ENCODE measurements around the gene PACRG.
"Not testable (repeated sequence)": the region's sequence is repeated elsewhere in the genome, so short reads cannot be mapped to it uniquely, and the experiment has no call there.

Gene PACRG

DNA sequence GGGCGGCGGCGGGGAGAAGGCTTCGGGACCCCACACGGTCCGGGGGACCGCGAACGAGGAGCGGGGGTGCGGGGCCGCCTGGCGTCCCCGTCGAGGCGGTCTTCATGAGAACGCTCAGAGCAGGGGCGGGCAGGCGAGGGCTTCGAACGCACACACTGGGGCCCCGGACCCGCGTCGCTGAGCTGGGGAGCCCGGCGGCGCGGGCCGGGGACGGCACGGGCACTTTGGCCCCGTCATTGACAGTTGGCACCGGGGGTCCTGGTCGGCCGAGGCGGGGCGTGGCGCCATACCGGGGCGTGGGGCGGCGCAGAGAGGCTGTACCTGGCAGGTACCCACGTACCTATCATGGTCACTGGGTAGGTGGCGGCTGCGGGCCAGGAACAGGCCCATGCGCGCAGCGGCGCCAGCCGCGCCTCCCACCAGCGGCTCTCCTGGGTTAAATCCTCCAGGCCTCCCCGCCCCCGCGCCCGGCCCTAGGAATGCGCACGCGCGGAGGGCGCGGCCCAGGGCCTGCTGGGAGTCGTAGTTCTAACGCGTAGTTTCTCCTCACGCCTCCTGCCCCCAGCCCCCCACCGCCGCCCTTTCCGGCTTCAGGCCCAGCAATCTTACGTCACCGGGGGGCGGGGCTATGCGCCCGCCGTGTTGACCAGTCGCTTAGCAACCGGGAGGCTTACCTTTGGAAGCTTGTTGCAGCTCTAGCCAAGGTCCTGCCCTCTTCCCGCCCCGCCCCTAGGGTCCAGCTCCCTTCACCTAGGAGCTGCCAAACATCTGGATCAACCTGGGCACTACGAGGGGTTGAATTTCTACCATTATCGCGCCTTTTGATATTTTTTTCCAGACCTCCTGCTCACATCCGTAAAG lies at the start of gene PACRG, which contains the start of gene PRKN:
TSS of gene PACRG (plus strand) at position 653 of the 861 bp plus-strand sequence.
TSS of gene PRKN (minus strand) at position 445 of the 861 bp plus-strand sequence.
- Mint-ChIP-seq H3K9me3 (no peaks in the 10 kb centered on the region), H3K4me3 (peak within 1 kb of the TSS; percentile 93), H3K27ac (peak within 1 kb of the TSS; percentile 92), H3K36me3 (ENCODE audit: low read depth) (no peaks in the 10 kb centered on the region), H3K27me3 (ENCODE audit: low read depth) (peaks cover 6% of the 10 kb centered on the region), H3K4me1 (ENCODE audit: low read depth) (peaks cover 10% of the 10 kb centered on the region)
- peak; percentile 96 for DNase-seq (ENCODE audit: low spot score)

DNA sequence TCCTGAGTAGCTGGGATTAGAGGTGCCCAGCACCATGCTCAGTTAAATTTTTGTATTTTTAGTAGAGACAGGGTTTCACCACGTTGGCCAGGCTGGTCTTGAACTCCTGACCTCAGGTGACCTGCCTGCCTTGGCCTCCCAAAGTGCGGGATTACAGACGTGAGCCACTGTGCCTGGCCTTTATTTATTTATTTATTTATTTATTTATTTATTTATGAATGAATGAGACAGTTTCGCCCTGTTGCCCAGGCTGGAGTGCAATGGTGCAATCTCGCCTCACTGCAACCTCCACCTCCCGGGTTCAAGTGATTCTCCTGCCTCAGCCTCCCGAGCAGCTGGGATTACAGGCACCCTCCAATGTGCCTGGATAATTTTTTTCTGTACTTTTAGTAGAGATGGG lies 48.9 kb upstream of the PACRG start:
- H3K27me3 Mint-ChIP-seq (ENCODE audit: low read depth); H3K9me3 Mint-ChIP-seq; DNase-seq (ENCODE audit: low spot score); H3K4me3 Mint-ChIP-seq; H3K4me1 Mint-ChIP-seq (ENCODE audit: low read depth); H3K36me3 Mint-ChIP-seq (ENCODE audit: low read depth); H3K27ac Mint-ChIP-seq: not testable (repeated sequence)

DNA sequence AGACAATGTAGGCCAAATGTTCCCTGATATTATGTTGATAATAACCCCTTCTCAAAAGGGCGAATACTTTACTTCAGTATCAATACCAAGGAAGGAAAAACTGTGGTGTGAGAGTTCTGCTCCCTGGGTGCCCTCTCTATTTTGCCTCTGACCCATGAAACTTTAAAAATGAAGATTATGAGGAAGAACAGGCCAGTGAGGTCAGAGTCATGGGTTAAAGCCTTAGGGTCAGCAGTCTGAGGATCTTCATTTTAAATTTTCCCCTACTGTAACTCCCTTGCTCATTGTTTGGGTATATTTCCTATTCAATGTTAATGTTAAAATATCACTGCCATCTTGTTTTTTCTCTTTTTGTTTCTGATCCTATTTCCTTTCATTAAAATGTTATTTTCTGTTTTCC lies 48.1 kb upstream of the PACRG start:
- Mint-ChIP-seq H3K27ac (no peak overlapping the region), H3K27me3 (ENCODE audit: low read depth) (no peaks in the 10 kb centered on the region), H3K36me3 (ENCODE audit: low read depth) (no peaks in the 10 kb centered on the region)

DNA sequence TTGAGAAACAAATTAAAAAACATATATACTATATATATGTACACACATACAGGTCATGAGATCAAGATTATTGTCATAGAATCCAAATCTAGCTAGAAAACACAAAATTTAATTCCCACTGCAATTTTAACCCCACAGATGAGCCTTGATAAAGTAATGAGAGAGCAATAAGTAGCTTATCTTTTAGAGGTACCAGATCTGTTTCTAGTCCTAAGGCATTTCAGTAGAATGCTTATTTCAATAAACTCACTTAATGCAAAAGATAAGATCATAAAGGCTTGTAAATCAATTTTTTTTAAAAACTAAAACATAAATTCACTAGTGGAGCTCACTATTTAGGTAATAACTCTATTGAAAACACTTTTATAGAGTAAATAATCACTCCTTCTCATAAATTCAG lies 47.4 kb upstream of the PACRG start:
- no peak for DNase-seq (ENCODE audit: low spot score)
- H3K27me3 Mint-ChIP-seq (ENCODE audit: low read depth): no peaks in the 10 kb centered on the region
- peaks cover 4% of the 10 kb centered on the region for H3K9me3 Mint-ChIP-seq
- no peak overlapping the region for H3K4me3 Mint-ChIP-seq
- H3K36me3 Mint-ChIP-seq (ENCODE audit: low read depth): no peaks in the 10 kb centered on the region
- no peak overlapping the region for H3K27ac Mint-ChIP-seq
- H3K4me1 Mint-ChIP-seq (ENCODE audit: low read depth): no peaks in the 10 kb centered on the region

More for the DNA sequence above, 48.1 kb upstream of the PACRG start:
- no peak overlapping the region for H3K4me3 Mint-ChIP-seq
- no peak for DNase-seq (ENCODE audit: low spot score)
- peaks cover 4% of the 10 kb centered on the region for H3K9me3 Mint-ChIP-seq
- H3K4me1 Mint-ChIP-seq (ENCODE audit: low read depth): no peaks in the 10 kb centered on the region

DNA sequence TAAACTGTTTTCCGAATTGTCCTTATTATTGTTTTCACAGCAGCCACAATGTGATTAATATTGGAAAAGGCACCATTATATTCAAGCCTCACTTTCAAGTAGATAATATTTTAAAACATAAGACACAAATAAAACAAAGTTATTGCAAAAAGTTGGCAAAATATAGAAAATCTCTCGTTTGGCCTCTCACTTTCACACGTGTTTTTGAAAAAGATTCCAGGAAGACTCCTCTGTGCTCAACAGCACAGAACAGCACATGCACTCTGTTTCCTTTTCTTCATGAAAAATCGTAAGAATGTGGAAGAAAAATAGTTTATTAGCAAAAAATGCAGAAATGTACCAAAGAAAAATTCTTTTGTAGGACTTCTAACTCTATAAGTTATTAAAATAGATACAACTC lies 46.9 kb upstream of the PACRG start:
- no peaks in the 10 kb centered on the region for H3K4me1 Mint-ChIP-seq (ENCODE audit: low read depth)

DNA sequence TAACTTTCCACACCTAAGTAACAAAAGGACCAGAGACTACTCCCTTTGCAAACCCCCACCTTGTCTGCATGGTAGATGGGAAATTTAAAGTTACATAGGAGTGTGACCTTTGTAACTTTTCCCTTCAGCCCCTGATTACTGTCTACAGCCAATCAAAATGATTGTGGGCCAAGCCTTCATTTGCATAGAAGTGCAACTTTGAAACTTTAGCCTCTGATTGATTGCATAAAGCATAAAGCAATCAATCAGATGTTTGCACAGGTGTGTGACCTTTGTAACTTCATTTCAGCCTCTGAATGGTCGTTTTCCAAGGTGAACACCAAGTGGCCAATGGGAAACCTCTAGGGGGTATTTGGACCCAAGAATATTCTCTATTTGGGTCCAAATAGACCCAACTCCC lies 46.3 kb upstream of the PACRG start:
- DNase-seq (ENCODE audit: low spot score): no peak
- Mint-ChIP-seq H3K27me3 (ENCODE audit: low read depth) (no peaks in the 10 kb centered on the region), H3K9me3 (peaks cover 4% of the 10 kb centered on the region), H3K4me3 (no peak overlapping the region), H3K4me1 (ENCODE audit: low read depth) (no peaks in the 10 kb centered on the region), H3K27ac (no peak overlapping the region), H3K36me3 (ENCODE audit: low read depth) (no peaks in the 10 kb centered on the region)

More for the DNA sequence above, 46.9 kb upstream of the PACRG start:
- no peak overlapping the region for H3K27ac Mint-ChIP-seq
- peaks cover 4% of the 10 kb centered on the region for H3K9me3 Mint-ChIP-seq
- no peaks in the 10 kb centered on the region for H3K36me3 Mint-ChIP-seq (ENCODE audit: low read depth)
- H3K27me3 Mint-ChIP-seq (ENCODE audit: low read depth): no peaks in the 10 kb centered on the region
- no peak overlapping the region for H3K4me3 Mint-ChIP-seq
- no peak for DNase-seq (ENCODE audit: low spot score)

DNA sequence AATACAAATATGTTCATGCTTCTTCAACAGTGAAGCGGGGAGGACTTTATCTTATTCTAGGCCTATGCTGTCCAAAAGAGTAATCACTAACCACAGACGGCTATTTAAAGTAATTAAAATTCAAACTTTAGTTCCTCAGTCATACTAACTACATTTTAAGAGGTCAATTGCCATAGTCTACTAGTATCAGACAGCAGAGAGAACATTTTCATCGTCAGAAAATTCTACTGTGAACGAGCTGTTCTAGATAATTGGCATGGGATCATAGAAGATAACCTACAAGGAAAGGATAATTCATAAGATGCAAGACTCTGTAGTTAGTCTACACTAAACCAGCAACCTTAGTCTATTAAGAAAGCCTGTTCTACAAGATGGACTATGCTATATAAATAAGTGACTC lies 44.6 kb upstream of the PACRG start:
- H3K36me3 Mint-ChIP-seq (ENCODE audit: low read depth): no peaks in the 10 kb centered on the region
- H3K9me3 Mint-ChIP-seq: peaks cover 4% of the 10 kb centered on the region
- no peaks in the 10 kb centered on the region for H3K27me3 Mint-ChIP-seq (ENCODE audit: low read depth)
- no peak for DNase-seq (ENCODE audit: low spot score)
- H3K4me1 Mint-ChIP-seq (ENCODE audit: low read depth): no peaks in the 10 kb centered on the region
- no peak overlapping the region for H3K27ac Mint-ChIP-seq
- no peak overlapping the region for H3K4me3 Mint-ChIP-seq

DNA sequence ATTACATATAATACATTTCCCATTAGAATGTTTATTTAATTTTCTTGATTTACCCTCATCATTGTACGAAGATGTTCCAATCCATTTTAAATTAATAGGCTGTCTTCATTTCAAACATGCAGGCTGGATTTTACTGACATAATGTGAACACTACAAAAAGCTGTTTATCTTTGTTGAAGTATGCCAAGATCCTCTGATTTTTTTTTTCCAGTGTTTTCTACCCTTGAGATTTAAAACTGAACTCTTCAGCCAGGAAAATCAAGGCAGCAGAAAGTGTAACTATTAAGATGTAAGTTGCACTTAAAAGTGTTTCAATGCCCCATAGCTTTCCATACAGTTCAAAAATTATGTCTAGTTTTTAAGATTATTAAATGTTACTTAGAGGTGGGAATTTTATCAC lies 43.7 kb upstream of the PACRG start:
- Mint-ChIP-seq H3K4me3 (no peak overlapping the region), H3K36me3 (ENCODE audit: low read depth) (no peaks in the 10 kb centered on the region), H3K27ac (no peak overlapping the region), H3K27me3 (ENCODE audit: low read depth) (no peaks in the 10 kb centered on the region), H3K4me1 (ENCODE audit: low read depth) (no peaks in the 10 kb centered on the region), H3K9me3 (peaks cover 4% of the 10 kb centered on the region)
- no peak for DNase-seq (ENCODE audit: low spot score)

DNA sequence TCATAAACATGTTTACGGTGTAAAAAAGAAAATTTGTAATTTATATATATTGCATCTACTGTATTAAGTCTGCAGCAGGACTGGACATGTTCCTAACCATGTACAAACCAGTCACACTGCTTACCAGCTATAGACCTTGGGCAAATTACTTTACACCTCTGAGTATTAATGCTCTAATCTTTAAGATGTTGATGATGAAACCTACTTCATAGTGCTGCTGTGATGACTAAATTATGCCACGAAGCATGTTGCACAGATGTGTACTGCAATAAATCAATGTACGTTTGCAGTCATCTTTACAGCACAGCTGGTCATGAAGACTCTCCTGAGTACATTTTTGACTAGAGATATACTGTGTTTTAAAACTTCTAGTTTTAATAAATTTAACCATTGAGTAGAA lies 42.8 kb upstream of the PACRG start:
- Mint-ChIP-seq H3K36me3 (ENCODE audit: low read depth) (no peaks in the 10 kb centered on the region), H3K4me1 (ENCODE audit: low read depth) (no peaks in the 10 kb centered on the region), H3K4me3 (no peak overlapping the region), H3K27ac (no peak overlapping the region), H3K27me3 (ENCODE audit: low read depth) (no peaks in the 10 kb centered on the region), H3K9me3 (peaks cover 4% of the 10 kb centered on the region)
- no peak for DNase-seq (ENCODE audit: low spot score)

DNA sequence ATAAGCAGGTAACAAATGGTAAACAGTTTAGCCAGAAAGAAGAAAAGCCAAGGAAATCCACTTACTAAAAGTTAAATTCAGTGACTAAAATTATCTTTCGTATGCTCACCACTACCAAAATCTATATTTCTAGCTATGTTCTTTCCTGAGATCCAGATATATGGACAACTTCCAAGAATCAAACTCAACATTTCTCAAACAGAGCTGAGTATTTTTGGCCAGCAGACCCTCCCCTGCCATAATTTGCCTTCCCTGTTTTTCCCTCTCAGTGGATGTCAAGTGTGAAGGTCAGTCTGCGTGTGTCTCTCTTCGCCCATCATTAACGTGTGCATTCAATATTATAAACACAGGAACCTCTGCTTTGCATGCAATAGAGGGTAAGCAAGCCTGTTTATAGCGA lies 42.2 kb upstream of the PACRG start:
- no peak for DNase-seq (ENCODE audit: low spot score)
- Mint-ChIP-seq H3K27me3 (ENCODE audit: low read depth) (no peaks in the 10 kb centered on the region), H3K4me1 (ENCODE audit: low read depth) (no peaks in the 10 kb centered on the region), H3K36me3 (ENCODE audit: low read depth) (no peaks in the 10 kb centered on the region), H3K9me3 (peaks cover 4% of the 10 kb centered on the region), H3K27ac (no peak overlapping the region), H3K4me3 (no peak overlapping the region)

DNA sequence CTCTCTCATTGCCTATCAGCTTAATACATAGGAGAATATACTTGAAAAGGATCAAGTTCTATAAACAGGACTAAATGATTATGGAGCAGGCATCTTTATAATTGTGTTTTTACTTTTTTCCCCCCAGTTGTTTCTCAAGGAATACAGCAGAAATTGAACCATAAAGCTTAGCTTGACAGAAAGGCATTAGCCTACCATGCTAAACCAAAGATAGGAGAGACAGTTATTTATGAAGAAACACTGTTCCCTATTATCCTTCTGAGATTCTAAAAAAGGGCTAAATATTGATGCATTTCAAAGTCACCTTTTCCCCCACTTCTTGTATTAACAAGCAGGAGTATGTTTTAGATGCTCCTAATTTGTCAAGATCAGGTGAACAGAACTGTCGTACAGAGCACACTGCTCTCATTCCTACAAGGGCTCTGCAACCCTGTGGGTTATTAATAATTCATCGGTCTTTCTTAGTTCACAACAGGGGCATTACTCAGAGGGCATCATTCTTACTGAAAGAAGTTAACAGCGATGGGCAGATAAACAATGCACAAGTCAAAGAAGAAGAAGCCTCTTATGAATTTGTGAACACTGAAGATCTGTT lies 38.9 kb upstream of the PACRG start:
- no peak overlapping the region for H3K4me3 Mint-ChIP-seq
- no peaks in the 10 kb centered on the region for H3K36me3 Mint-ChIP-seq (ENCODE audit: low read depth)
- no peaks in the 10 kb centered on the region for H3K9me3 Mint-ChIP-seq

DNA sequence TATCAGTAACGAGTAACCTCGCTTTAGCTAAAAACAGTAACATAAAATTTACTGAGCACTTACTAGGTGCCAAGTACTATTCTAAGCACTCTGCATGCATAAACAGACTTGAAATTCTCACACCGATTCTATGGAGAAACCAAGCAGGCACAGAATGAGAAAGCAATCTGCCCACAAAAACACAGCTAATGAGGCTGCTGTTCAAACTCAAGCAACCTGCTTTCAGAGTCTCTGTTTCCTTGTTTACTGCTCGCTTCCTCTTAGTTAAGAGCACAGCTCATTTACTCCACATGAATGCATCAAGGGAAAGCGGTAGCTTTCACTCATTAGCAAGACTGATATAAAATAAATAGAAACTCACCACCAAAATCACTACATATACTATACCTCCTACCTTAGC lies 37.6 kb upstream of the PACRG start:
- H3K27ac Mint-ChIP-seq: no peak overlapping the region
- no peaks in the 10 kb centered on the region for H3K27me3 Mint-ChIP-seq (ENCODE audit: low read depth)
- no peaks in the 10 kb centered on the region for H3K36me3 Mint-ChIP-seq (ENCODE audit: low read depth)
- no peaks in the 10 kb centered on the region for H3K4me1 Mint-ChIP-seq (ENCODE audit: low read depth)
- H3K9me3 Mint-ChIP-seq: no peaks in the 10 kb centered on the region
- DNase-seq (ENCODE audit: low spot score): no peak
- H3K4me3 Mint-ChIP-seq: no peak overlapping the region

More for the DNA sequence above, 38.9 kb upstream of the PACRG start:
- no peaks in the 10 kb centered on the region for H3K4me1 Mint-ChIP-seq (ENCODE audit: low read depth)
- H3K27ac Mint-ChIP-seq: no peak overlapping the region
- no peak for DNase-seq (ENCODE audit: low spot score)
- no peaks in the 10 kb centered on the region for H3K27me3 Mint-ChIP-seq (ENCODE audit: low read depth)

DNA sequence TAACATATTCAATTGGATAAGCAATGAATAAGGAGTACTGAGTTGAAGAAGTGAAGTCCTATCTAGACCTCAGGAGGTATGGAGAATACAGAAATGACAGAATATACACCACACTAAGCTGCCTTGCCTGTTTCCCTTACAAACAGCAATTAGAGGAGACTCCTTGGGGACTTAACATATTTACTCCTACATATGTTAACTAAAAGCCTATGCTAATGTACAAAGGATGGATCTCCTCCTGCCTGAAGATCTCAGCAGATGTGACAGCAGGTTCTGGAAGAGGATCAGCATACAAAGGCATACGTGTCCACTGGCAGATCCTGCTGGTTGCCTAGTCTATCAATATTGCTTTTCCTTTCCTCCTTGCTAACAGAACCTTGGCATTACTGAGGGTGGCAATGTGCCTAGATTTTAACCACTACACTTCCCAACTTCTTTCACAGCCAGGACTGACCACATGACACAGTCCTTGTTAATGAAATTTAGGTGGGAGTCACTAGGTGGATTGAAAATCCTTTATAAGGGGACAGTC lies 29.8 kb upstream of the PACRG start:
- Mint-ChIP-seq H3K4me1 (ENCODE audit: low read depth) (no peaks in the 10 kb centered on the region), H3K4me3 (no peak overlapping the region), H3K36me3 (ENCODE audit: low read depth) (no peaks in the 10 kb centered on the region), H3K9me3 (no peaks in the 10 kb centered on the region), H3K27ac (no peak overlapping the region), H3K27me3 (ENCODE audit: low read depth) (no peaks in the 10 kb centered on the region)
- DNase-seq (ENCODE audit: low spot score): no peak

DNA sequence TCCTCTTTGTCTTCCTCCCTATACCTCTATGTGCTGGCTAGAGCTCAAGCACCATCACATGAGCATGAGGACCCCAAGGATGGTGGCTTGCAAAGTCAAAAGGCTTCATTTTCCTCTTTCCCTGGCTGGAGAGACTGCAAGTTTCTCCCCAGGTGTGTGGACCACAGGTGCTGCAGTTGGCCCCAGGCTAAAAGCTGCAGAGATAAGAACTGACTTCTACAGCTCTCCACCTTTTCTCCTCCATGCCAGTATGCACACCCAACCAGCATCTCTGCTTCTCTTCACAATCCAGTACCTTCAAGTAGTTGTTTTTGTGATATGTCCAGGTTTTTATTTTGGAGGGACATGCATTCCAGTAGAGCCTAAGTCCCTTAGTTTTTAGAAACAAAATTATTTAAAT lies 29.3 kb upstream of the PACRG start:
- H3K4me1 Mint-ChIP-seq (ENCODE audit: low read depth): no peaks in the 10 kb centered on the region
- H3K27me3 Mint-ChIP-seq (ENCODE audit: low read depth): no peaks in the 10 kb centered on the region
- H3K36me3 Mint-ChIP-seq (ENCODE audit: low read depth): no peaks in the 10 kb centered on the region
- no peak for DNase-seq (ENCODE audit: low spot score)
- no peaks in the 10 kb centered on the region for H3K9me3 Mint-ChIP-seq
- no peak overlapping the region for H3K27ac Mint-ChIP-seq
- no peak overlapping the region for H3K4me3 Mint-ChIP-seq

Data from T-helper 2 cell treated with Interferon-gamma antibody and Interleukin-4, amounts not matched to agents 5 μg/mL and 100 μg/mL, for 36 hours (primary cell).